UCSD-AML1 (cell line): ENCODE data around the gene PRPF38A.

Source experiments
- DNase-seq: peaks from one replicate; lab custom pipeline; 2025; ENCODE audit not compliant: unreplicated experiment; lab: John Stamatoyannopoulos, UW

PRPF38A gene

DNA sequence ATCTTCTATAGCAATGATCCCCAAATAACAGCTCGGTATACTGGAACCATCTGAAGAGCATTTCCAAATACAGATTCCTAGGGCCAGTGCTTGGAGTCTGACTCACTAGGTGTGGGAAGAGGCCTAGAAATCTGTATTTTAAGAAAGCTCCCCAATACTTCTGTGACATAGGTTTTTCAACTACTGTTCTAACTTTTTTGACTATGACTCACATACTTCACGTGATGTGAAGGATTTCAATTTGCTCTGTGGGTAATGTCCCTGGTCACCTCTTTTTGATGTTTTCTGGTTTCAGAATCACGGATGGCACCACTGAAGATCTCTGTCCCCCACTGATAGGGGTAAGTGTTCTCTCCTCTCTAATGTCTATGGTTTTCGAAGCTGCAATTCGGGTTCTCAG, 11.2 kb upstream of the PRPF38A start:
- DNase-seq, result no peak

- DNase-seq, result no peak
Observed at GRCh38 chr1:52399629-52400028, 4.8 kb upstream of the PRPF38A start.

DNA sequence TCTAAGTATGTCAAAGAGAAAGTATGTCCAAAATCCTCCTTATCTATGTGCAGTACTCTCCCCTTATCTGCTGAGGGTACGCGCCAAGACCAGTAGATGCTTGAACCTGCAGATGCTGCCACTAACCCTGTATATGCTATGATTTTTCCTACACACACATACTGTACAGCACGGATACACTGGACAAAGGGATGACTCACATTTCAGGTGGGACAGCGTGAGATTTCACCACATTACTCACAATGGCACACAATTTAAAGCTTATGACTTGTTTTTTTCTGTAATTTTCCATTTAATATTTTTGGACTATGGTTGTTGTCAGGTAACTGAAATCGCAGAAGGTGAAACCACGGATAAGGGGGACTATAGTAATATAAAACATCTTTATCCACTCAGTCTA, 4.3 kb upstream of the PRPF38A start:
- no peak for DNase-seq

GRCh38 chr1:52402860-52403240, 1.6 kb upstream of the PRPF38A start:
- no peak for DNase-seq

DNA sequence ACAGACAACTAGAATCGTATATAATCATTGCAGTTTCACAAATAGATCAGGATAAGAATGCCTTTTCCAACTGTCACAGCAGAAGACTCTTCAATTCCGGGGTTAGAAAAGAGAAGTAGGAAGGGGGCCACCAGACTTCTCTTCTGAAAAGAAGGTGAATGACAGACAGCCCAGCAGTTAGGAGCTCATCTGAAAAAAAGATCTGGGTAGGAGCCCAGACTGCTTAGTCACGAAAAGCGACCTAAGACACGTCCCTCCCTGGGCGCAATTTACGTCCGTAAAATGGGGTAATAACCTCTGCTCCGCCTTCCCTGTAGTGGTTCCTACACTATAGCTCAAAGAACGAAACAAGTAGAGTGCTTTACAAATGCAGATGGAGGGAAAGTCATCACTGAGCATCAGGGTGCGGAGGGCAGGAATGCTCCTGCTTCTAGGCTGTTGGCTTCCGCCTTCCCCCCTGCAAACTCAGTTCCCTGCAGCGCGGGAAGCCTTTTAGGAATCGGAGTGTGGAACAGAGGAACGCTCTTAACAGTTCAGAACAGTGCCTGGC, 761 bp upstream of the PRPF38A start:
- DNase-seq, result peak; percentile 68

DNA sequence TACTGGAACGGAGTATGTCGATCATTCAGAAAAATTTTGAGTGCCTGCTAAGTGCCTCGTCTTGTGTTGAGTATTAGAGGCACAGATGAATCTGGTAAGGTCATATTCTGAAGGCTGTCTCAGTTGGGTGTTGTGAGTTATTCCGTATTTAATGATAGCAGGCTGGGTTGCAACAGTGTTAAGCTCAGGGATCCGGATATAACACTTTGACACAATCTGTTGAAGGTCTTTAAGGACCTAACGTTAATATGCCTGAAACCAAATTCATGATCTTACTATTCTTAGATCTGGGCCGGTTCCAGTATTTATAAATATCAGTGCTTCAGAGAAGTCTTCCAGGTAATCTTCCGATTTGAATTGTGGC, 555 bp downstream of the PRPF38A start:
- no peak for DNase-seq

DNA sequence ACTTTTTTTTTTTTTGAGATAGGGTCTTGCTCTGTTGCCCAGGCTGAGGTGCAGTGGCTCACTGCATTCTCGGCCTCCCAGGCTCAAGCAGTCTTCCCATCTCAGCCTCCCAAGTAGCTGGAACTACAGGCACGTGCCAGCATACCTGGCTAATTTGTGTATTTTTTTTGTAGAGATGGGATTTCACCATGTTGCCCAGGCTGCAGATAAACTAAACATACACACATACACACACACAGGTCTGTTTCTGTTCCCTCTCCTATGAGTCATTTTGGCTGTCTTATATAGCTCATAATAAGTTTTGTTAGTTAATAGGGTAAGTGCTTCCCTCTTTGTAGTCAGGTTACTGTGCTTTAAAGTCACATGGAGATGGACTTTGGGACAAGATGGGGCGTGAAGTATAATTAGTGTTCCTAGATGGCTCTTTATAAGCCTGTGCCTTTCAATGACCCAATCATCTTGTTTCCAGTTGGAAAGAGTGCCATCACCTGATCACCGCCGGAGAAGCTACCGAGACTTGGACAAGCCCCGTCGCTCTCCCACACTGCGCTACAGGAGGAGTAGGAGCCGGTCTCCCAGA, 9.1 kb downstream of the PRPF38A start:
- DNase-seq, result no peak

- no peak for DNase-seq
Observed at GRCh38 chr1:52414942-52415341, 10.5 kb downstream of the PRPF38A start.

DNA sequence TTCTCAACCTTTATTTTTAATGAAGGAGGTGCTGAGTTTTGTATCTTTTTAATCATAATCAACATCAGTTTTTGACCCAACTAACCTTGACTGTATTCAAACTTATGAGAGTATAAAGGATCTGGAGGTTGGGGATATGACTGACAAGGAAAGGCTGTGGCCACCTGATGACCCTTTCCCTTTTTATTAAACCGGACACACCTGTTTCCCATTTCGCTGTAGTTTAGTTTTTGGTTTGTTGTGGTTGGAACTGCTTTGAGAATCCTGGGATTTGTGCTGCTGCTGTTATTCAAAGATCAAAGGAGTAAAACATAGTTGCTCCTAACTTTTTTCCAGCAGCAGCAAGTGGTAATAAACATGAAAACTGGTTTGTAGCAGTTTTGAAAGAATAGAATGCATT, 12.4 kb downstream of the PRPF38A start:
- no peak for DNase-seq

DNA sequence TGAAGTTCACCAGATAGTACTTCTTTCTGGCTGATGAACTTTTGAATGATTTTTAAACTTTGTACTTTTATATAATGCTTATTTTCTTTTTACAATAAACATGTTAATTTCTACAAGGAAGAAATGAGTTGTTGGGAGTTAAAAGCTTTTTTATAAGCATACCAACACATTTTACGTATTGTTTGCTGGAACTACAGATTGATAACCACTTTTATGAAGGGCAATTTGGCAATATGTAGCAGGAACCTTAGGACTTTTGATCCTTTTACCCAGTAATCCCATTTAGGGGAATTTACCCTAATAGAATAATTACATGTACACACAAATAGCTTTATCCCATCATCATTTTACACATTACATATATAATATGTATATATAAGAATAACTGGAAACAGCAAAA, 16.3 kb downstream of the PRPF38A start:
- no peak for DNase-seq

GRCh38 chr1:52423055-52423454, 18.7 kb downstream of the PRPF38A start:
- DNase-seq, result no peak

GRCh38 chr1:52423771-52424170, 19.4 kb downstream of the PRPF38A start:
- peak; percentile 15 for DNase-seq

DNA sequence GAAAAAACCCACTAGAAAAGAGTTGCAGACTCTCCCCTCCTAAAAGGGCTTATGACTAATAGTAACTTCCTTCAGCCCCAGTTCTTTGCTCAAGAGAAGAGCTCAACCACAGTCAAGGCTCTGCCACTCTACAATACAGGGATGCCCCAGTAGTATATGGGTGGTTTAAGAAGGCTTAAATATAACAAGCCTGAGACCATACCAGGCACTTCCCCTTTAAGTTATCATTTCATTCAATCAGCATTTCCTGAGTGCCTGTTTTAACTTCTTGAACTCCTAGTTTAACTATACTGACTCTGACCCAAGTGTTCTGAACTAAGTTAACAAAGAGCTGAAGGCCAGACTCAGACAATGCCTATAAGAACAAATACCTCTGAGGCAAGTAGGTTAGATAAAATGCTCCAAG, 19.8 kb downstream of the PRPF38A start:
- DNase-seq, result peak; percentile 11

DNA sequence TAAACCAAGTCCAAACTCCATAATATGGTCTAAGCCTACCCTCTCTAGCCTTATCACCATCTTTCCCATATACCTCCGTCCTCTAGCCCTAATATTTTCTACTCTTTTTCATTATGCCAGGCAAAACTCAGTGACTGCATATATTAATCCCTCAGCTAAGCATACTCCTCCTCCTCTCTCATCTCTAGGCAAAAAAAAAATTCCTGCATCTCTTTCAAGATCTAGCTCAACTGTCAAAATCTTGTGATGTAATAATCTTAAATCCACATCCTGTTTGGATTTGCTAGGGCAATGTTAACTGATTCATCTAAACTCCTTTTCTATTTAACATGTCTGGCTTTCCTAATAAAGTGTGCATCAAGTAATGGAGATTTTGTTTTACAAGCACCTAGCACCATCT, 20.4 kb downstream of the PRPF38A start:
- DNase-seq, result no peak

DNA sequence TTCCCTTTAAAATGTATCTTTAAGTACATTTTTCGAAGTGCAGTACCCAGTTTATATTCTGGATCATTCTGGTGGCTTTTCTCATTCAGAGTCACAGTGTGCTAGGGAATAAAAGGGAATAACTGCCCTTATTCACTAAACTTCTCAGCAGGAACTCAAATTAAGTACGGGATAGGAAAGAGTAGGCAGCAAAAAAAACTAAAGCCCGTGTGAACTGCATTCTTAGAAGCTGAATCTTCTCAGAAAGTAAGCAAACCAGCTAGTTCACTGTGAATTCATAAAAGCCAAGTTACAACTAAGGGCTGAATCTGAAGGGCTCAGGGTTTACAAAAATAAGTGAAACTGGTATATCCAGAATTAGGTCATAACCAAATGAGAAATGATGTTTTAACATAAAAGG, 22.0 kb downstream of the PRPF38A start:
- no peak for DNase-seq

- DNase-seq, result no peak
Observed at GRCh38 chr1:52427152-52427551, 22.8 kb downstream of the PRPF38A start.

GRCh38 chr1:52432807-52433206, 28.4 kb downstream of the PRPF38A start:
- DNase-seq, result no peak

- no peak for DNase-seq
Observed at GRCh38 chr1:52435211-52435610, 30.8 kb downstream of the PRPF38A start.

GRCh38 chr1:52435650-52436049, 31.2 kb downstream of the PRPF38A start:
- no peak for DNase-seq

DNA sequence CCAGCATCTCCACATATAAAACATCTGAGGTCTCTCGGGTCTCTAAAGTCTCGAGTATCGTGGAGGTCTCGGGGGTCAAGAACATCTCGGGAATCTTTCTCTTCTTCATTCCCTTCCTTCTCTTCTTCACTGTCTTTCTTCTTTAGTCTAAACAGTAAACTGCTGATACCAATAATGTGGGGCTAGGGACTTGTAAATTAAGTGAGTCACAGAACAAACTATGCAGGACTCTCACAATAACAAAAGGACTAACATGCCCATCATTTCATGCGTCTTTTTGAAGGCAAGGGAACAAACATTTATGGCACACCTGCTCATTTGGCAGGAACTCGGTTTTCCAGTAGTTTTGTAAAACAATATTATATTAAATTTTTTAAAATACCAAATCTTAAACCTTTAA, 32.4 kb downstream of the PRPF38A start:
- no peak for DNase-seq

GRCh38 chr1:52439976-52440375, 35.6 kb downstream of the PRPF38A start:
- DNase-seq, result no peak

DNA sequence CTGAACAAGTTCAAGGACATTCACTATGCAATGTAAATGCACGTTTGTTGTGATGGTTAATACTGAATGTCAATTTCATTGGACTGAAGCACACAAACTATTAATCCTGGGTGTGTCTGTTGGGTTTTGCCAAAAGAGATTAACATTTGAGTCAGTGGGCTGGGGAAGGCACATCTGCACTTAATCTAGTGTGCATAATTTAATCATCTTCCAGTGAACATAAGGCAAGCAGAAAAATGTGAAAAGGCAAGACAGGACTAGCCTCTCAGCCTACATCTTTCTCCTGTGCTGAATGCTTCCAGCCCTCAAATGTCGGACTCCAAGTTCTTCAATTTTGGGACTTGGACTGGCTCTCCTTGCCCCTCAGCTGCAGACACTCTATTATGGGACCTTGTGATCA, 40.1 kb downstream of the PRPF38A start:
- no peak for DNase-seq

DNA sequence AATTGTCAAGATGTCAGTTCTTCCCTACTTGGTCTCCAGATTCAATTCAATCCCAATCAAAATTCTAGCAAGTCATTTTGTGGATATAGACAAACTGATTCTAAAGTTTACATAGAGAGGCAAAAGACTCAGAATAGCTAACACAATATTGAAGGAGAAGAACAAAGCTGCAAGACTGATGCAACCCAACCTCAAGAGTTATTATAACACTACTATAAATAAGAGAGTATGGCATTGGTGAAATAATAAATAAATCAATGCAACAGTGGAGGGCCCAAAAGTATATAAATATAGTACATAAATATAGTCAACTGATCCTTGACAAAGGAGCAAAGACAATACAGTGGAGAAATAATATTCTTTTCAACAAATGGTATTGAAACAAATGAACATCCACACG, 49.7 kb downstream of the PRPF38A start:
- DNase-seq, result no peak

DNA sequence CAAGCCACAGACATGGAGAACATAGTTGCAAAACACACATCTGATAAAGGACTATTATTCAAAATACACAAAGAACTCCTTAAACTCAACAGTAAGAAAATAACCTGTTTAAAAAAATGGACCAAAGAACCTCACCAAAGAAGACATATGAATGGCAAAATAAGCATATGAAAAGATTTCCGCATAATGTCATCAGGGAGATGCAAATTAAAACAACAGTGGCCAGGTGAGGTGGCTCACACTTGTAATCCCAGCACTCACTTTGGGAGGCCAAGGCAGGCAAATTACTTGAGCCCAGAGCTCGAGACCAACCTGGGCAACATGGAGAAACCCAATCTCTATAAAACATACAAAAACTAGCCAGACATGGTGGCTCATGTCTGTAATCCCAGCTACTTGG, 50.4 kb downstream of the PRPF38A start:
- no peak for DNase-seq
